Esophagus (tissue), 2 donors: ENCODE data around the gene CCNI2. TPM values are rescaled to one million over a fixed set of nuclear protein-coding genes. Genes with fewer than 3 reads are reported as not detected.

Experiments
- H3K27ac ChIP-seq, 2 donors: one replicate each; pipeline ENCODE4 v1.5.1; 2013; ENCODE audit warnings: low read depth in 2 of 2, mild to moderate bottlenecking in 2 of 2, inconsistent platforms in 1 of 2, low read length in 1 of 2, moderate library complexity in 1 of 2
- H3K27me3 ChIP-seq, 2 donors: one replicate each; pipeline ENCODE4 v1.6.1; 2013; ENCODE audit warnings: low read length in 2 of 2, control low read depth in 1 of 2, mild to moderate bottlenecking in 1 of 2; ENCODE audit not compliant: insufficient read depth in 2 of 2, control insufficient read depth in 1 of 2
- H3K36me3 ChIP-seq, 2 donors: one replicate each; pipeline ENCODE4 v1.6.1; 2013; ENCODE audit warnings: low read length in 1 of 2; ENCODE audit not compliant: control insufficient read depth in 2 of 2, insufficient read depth in 2 of 2
- H3K4me1 ChIP-seq, 2 donors: one replicate each; pipeline ENCODE4 v1.6.1; 2013; ENCODE audit warnings: low read length in 1 of 2; ENCODE audit not compliant: control insufficient read depth in 2 of 2, insufficient read depth in 2 of 2
- H3K4me3 ChIP-seq, 2 donors: one replicate each; pipeline ENCODE4 v1.5.1; 2013; ENCODE audit warnings: low read length in 2 of 2, mild to moderate bottlenecking in 2 of 2, low read depth in 1 of 2, moderate library complexity in 1 of 2
- H3K9me3 ChIP-seq, 2 donors: one replicate each; pipeline ENCODE4 v1.6.1; 2013; ENCODE audit warnings: mild to moderate bottlenecking in 2 of 2, low read depth in 1 of 2, low read length in 1 of 2, moderate library complexity in 1 of 2; ENCODE audit not compliant: control insufficient read depth in 2 of 2, insufficient read depth in 1 of 2
- WGBS, 2 donors: extraction: QIAGEN DNeasy Blood & Tissue Kit; methylation state at CpG; one replicate each; pipeline ENCODE4 v1.1.7; 2013; 5-methylcytosine and 5-hydroxymethylcytosine counted together
- polyA plus RNA-seq, 2 donors: library from polyadenylated mRNA; stranded (reverse); fragments of 200-250 nt; gene quantifications; one replicate each; pipeline ENCODE4 v1.2.3, GENCODE V29; 2013
- donor health status: healthy with polysubstance abuse.
- donor health status: Bipolar disorder and iron deficiency.

Gene CCNI2, protein sequence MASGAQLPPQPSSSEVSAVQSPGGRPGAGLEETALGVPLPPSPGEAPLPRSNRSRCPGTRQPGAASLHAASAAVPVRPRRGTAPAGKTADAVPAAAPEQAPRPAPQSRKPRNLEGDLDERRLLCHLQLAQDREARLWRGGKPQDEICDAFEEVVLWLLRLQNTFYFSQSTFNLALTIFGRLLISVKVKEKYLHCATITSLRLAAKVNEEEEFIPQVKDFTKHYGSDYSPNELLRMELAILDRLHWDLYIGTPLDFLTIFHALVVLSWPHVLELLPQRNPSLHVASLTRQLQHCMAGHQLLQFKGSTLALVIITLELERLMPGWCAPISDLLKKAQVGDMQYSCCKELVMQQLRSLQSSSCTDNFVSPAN
- under 1 TPM; 0.04 to 0.05 TPM for polyA plus RNA-seq

DNA sequence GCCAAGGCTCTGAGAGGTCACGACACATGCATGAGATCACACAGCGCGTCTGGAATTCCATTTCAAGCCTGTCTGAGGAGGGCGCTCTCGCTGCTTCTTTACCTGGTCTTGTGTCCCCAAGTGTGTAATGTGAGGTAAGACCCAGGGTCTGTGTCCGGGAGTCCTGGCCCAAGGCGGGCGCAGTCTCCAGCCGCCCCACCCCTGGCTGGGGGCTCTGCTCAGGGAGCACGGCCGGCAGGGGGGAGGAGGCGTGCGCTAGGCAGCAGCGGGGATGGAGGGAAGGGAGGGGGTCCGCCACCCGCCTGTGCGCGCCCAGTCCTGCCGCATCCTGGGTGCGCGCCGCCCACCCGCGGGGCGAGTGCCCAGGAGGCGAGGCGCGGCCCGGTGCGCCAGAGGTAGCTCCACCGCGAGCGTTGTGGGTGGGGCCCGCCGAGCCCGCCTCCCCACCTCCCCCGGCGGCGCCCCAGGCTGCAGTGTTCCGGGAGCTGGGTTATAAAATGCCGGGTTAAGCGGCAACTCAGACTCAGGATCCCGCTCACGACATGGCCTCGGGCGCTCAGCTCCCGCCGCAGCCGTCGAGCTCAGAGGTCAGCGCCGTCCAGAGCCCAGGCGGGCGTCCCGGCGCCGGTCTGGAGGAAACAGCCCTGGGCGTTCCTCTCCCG lies at the start of gene CCNI2:
Gene CCNI2 (plus strand): TSS at position 473 of the 662 bp plus-strand sequence. CDS start 70 bp downstream, at position 543.
- 1 to 3% methylated on average over 47 to 59 of the region's 59 CpGs for WGBS, 2 donors
- Histone ChIP-seq H3K27me3 (peaks cover 0 to 3% of the 10 kb centered on the region in 2 donors), H3K9me3 (no peaks in the 10 kb centered on the region), H3K4me3 (peak within 1 kb of the TSS; percentile 30 to 50), H3K4me1 (peaks cover 0 to 7% of the 10 kb centered on the region in 2 donors), H3K36me3 (no peaks in the 10 kb centered on the region), H3K27ac (peak within 1 kb of the TSS; percentile 3 to 56)

DNA sequence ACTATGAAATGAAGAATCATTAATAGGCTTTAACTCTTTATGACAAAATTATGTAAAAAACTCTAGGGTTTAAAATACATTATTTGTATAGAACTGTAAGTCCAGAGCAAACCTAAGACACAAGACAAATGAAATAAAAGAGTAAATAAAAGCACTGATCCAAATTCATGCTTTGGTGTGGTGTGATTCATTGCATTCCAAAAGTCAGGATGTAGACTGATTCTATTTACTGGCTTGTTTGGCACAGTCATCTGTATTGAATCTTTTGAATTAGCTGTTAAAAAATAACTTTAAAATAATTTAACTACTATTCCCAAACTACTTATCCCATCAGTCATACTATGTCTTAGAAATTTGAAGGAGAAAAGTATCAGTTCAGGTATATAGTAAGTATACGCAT lies 42.4 kb upstream of the CCNI2 start:
- Histone ChIP-seq H3K4me1 (no peaks in the 10 kb centered on the region), H3K36me3 (no peaks in the 10 kb centered on the region), H3K27me3 (no peaks in the 10 kb centered on the region), H3K4me3 (no peak overlapping the region), H3K27ac (no peak overlapping the region), H3K9me3 (no peaks in the 10 kb centered on the region)
- WGBS, 2 donors: 91 to 100% methylated on average over 1 of the region's 1 CpG

DNA sequence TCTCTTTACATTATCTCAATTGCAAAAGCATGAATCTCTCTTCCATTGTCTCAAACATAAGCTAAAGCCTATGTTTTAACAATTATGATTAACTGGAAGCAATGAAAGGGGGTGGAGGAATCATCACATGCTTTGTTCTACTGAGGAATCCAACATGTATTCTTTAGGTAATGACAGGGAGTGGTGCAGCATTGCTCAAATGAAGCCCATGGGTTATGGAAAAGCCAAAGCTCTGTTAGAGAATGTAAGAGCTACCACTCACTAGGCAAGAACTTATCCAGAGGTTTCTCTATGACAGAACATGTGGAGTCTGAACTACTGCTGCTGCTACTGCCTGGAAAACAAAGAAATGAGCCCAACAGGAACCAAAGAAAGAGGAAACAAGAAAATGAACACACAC lies 38.6 kb upstream of the CCNI2 start:
- no peaks in the 10 kb centered on the region for H3K27me3 ChIP-seq
- no peaks in the 10 kb centered on the region for H3K4me1 ChIP-seq

DNA sequence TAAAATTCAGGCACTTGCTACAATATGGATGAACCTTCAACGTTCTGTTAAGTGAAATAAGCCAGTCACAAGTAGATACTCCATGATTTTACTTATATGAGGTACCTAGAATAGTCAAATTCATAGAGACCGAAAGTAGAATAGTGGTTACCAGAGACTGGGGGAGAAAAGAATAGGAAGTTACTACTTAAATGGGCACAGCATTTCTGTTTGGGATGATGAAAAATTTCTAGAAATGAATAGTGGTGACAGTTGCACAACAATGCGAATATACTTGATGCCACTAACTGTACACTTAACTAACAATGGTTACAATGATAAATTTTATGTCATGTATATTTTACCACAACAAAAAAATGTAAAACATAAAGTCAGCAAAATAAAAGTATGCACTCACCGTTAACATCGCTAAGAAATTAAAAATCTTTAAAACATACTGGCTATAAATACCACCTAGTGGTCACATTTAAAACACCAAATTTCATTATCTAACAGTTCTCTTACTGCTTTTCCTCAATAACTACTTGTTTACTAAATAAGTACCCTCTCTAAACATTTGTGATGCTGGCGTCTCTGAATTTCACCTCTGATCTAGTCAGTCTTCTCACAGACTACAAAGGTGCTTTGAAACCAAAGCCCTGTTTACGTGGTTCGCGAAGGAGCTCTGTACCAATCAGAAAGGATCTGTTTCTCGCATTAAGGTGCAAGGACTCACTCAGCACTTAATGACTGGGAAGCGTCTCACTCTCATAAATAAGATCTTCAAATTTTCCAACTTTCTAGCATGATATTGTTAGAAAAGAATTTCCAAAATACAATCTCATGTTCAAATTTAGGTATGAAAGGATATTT lies 32.5 kb upstream of the CCNI2 start:
- no peaks in the 10 kb centered on the region for H3K9me3 ChIP-seq
- no peaks in the 10 kb centered on the region for H3K4me1 ChIP-seq
- no peak overlapping the region for H3K4me3 ChIP-seq
- no peaks in the 10 kb centered on the region for H3K27me3 ChIP-seq
- H3K36me3 ChIP-seq: no peaks in the 10 kb centered on the region
- no peak overlapping the region for H3K27ac ChIP-seq
- 63 to 68% methylated on average over 11 of the region's 11 CpGs for WGBS, 2 donors

More for the DNA sequence above, 38.6 kb upstream of the CCNI2 start:
- Histone ChIP-seq H3K4me3 (no peak overlapping the region), H3K9me3 (no peaks in the 10 kb centered on the region), H3K27ac (no peak overlapping the region), H3K36me3 (no peaks in the 10 kb centered on the region)

DNA sequence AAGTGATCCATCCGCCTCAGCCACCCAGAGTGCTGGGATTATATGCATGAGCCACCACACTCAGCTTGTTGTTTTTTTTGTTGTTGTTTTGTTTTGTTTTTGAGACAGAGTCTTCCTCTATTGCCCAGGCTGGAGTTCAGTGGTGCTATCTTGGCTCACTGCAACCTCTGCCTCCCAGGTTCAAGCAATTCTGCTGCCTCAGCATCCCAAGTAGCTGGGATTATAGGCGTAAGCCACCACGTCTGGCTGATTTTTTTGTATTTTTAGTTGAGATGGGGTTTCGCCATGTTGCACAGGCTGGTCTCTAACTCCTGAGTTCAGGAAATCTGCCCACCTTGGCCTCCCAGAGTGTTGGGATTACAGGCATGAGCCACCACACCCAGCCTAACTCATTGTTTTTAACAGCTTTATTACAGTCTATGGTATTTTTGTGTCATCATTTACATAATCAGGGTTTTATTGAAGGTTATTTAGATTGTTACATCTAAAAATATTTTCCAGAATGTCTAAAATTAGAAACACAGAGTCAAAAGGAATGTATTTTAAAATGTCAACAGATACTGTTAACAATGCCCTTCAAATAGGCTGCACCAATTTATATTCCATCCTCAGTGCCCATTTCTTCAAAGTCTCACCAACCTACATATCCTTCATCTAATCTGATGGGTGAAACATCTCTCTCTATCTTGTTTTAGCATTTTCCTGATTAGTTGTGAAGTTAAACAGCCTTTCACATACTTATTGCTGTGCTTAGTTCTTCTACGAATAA lies 28.5 kb upstream of the CCNI2 start:
- Histone ChIP-seq H3K4me1 (no peaks in the 10 kb centered on the region), H3K36me3 (no peaks in the 10 kb centered on the region), H3K27ac (no peak overlapping the region), H3K9me3 (no peaks in the 10 kb centered on the region), H3K27me3 (no peaks in the 10 kb centered on the region), H3K4me3 (no peak overlapping the region)
- WGBS, 2 donors: 93 to 95% methylated on average over 5 of the region's 5 CpGs

DNA sequence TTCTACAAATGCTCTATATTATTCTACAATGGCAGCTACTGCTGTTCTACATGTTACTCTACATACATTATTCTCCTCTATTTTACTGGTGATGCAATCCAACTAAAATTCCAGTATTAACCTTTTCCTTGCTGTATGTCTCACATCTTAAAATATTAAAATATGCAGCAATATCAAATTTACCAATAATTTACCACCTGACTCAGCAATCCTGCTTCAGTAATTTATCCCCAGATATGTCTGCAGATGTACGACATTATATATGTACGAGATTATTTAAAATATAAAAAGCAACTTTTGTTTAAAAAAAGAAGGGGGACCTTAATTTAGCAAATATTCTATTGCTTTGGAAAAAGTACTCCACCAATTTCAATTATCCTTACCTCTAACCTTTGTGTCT lies 21.5 kb upstream of the CCNI2 start:
- H3K9me3 ChIP-seq: no peaks in the 10 kb centered on the region
- WGBS, 2 donors: 96 to 97% methylated on average over 2 of the region's 2 CpGs
- no peak overlapping the region for H3K4me3 ChIP-seq
- no peaks in the 10 kb centered on the region for H3K4me1 ChIP-seq
- H3K36me3 ChIP-seq: no peaks in the 10 kb centered on the region
- no peak overlapping the region for H3K27ac ChIP-seq
- H3K27me3 ChIP-seq: no peaks in the 10 kb centered on the region

DNA sequence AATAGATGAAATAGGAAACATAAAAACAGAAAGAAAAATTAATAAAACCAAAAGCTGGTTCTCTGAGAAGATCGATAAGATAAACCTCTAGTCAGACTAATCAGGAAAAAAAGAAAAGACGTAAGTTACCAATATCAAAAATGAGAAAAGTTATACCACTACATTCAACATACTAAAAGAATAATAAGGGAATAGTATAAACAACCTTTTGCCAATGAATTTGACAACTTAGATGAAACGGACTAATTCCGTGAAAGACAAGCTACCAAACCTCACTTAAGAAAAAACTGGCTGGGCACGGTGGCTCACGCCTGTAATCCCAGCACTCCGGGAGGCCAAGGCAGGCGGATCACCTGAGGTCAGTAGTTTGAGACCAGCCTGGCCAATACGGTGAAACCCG lies 17.3 kb upstream of the CCNI2 start:
- Histone ChIP-seq H3K27me3 (no peaks in the 10 kb centered on the region), H3K36me3 (no peaks in the 10 kb centered on the region), H3K4me1 (no peaks in the 10 kb centered on the region), H3K9me3 (no peaks in the 10 kb centered on the region), H3K4me3 (no peak overlapping the region), H3K27ac (no peak overlapping the region)
- WGBS, 2 donors: 93 to 97% methylated on average over 10 of the region's 10 CpGs

DNA sequence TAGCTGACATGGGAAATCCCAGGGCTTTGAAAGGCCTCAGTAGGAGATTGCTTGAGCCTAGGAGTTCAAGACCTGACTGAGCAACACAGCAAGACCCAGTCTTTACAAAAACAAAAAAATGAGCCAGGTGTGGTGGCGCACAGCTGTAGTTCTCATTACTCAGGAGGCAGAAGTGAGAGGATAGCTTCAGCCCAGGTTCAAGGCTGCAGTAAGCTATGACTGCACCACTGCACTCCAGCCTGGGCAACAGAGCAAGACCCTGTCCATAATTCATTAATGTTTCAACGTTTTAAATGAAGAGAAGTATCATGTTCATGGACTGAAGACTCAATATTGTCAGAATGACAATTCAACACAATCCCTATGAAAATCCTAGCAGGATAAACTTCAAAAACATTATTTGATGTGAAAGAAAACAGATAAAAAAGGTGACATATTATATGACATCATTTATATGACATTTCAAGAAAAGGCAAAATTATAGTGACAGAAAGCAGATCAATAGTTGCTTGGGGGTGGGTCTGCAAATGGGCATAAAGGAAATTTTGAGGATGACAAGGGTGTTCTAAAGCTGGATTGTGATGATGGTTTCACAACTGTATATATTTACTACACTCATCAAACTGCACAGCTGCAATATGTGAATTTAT lies 13.6 kb upstream of the CCNI2 start:
- Histone ChIP-seq H3K27me3 (no peaks in the 10 kb centered on the region), H3K9me3 (no peaks in the 10 kb centered on the region), H3K4me1 (no peaks in the 10 kb centered on the region), H3K27ac (no peak overlapping the region), H3K36me3 (no peaks in the 10 kb centered on the region), H3K4me3 (no peak overlapping the region)
- WGBS, 2 donors: 82 to 88% methylated on average over 2 of the region's 2 CpGs

DNA sequence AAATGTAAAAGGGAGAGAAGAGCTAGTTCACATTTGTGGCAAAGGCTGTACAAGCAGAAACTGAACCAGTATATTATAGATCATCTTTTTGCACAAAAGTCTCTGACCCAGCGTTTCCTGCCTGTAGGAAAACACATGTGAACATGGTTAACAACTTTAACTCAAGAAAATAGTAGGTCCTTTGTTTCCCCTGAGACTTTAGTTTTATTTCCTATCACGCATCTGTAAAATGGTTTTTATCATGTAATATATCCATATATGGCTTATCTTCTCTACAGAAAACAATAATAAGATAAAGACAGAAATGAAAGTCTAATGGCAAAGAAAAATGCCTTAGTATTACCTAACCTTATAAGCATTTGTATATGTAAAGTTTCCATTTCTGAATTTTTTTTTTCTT lies 12.5 kb upstream of the CCNI2 start:
- no peaks in the 10 kb centered on the region for H3K9me3 ChIP-seq
- WGBS, 2 donors: 77 to 90% methylated on average over 2 of the region's 2 CpGs
- no peaks in the 10 kb centered on the region for H3K36me3 ChIP-seq

More for the DNA sequence above, 12.5 kb upstream of the CCNI2 start:
- Histone ChIP-seq H3K4me3 (no peak overlapping the region), H3K27ac (no peak overlapping the region), H3K27me3 (no peaks in the 10 kb centered on the region), H3K4me1 (no peaks in the 10 kb centered on the region)
